Lung (tissue), 12 donors: ENCODE measurements around the gene EML5. TPM values are rescaled to one million over a fixed set of nuclear protein-coding genes. Genes with fewer than 3 reads are reported as not detected.

Experiments
- ATAC-seq: fragments of 200-7000 bp; cut with Tn5 transposase; one replicate; pipeline ENCODE4 v1.9.1; 2020; ENCODE audit warnings: moderate number of reproducible peaks; ENCODE audit not compliant: insufficient read depth, low FRiP score
- DNase-seq, 3 donors: peaks; one replicate each; pipeline ENCODE4 v3.0.0-alpha.2; 2013 to 2017
- H3K27ac ChIP-seq, 2 donors: one replicate each; pipeline ENCODE4 v1.5.1; 2013; ENCODE audit warnings: mild to moderate bottlenecking in 2 of 2, moderate library complexity in 2 of 2, control low read depth in 1 of 2, inconsistent platforms in 1 of 2, low read depth in 1 of 2, low read length in 1 of 2
- H3K27me3 ChIP-seq, 3 donors: one replicate each; pipeline ENCODE4 v1.5.1; 2013; ENCODE audit warnings: low read length in 2 of 3; ENCODE audit not compliant: control insufficient read depth in 3 of 3, insufficient read depth in 3 of 3
- H3K36me3 ChIP-seq, 4 donors: one replicate each; pipeline ENCODE4 v1.5.1; 2013; ENCODE audit warnings: low read length in 4 of 4, mild to moderate bottlenecking in 1 of 4, moderate library complexity in 1 of 4; ENCODE audit not compliant: control insufficient read depth in 4 of 4, insufficient read depth in 4 of 4
- H3K4me1 ChIP-seq, 5 donors: one replicate each; pipeline ENCODE4 v1.5.1; 2013; ENCODE audit warnings: low read length in 5 of 5, mild to moderate bottlenecking in 2 of 5, moderate library complexity in 1 of 5; ENCODE audit not compliant: control insufficient read depth in 5 of 5, insufficient read depth in 5 of 5
- H3K4me3 ChIP-seq: one replicate; pipeline ENCODE4 v1.5.1; 2013; ENCODE audit warnings: mild to moderate bottlenecking, control low read depth, moderate library complexity
- H3K9ac ChIP-seq, 2 donors: one replicate each; pipeline ENCODE4 v1.5.1; 2013; ENCODE audit warnings: low read length in 2 of 2, control low read depth in 1 of 2; ENCODE audit not compliant: insufficient read depth in 1 of 2
- H3K9me3 ChIP-seq, 4 donors: one replicate each; pipeline ENCODE4 v1.5.1; 2013; ENCODE audit warnings: low read length in 3 of 4, mild to moderate bottlenecking in 1 of 4, moderate library complexity in 1 of 4; ENCODE audit not compliant: control insufficient read depth in 4 of 4, insufficient read depth in 3 of 4
- CTCF ChIP-seq: IDR thresholded peaks from 2 replicates; pipeline ENCODE4 v1.5.1; 2012; ENCODE audit warnings: mild to moderate bottlenecking; ENCODE audit errors: control extremely low read depth, extremely low read depth
- WGBS, 2 donors: extraction: QIAGEN DNeasy Blood & Tissue Kit; methylation state at CpG; one replicate each; pipeline ENCODE4 v1.1.7; 2013; 5-methylcytosine and 5-hydroxymethylcytosine counted together
- polyA plus RNA-seq, 2 donors: library from polyadenylated mRNA; stranded (reverse); fragments of 200-250 nt; gene quantifications; one replicate each; pipeline ENCODE4 v1.2.1, GENCODE V29; 2013
- total RNA-seq, 2 donors: library from RNA; depleted of rRNA in 1 of 2; stranded (reverse); fragments of >200 nt in 1 of 2; gene quantifications; one replicate each; pipeline ENCODE4 v1.2.1, GENCODE V29; 2014 to 2021
- donor health status: control.
- donor health status: control.
- donor health status: Bipolar disorder and iron deficiency.
- donor health status: healthy.
- donor health status: DM: yes; HTN: yes; CAD: no.

The EML5 gene
- total and polyA plus RNA-seq, 4 donors, result 0.31 to 10.2 (median 1.2) TPM

- DNase-seq, result no peak
- no peak overlapping the region for H3K9ac ChIP-seq
- H3K27ac ChIP-seq, result no peak overlapping the region
- H3K27me3 ChIP-seq, result no peaks in the 10 kb centered on the region
- H3K36me3 ChIP-seq, result no peaks in the 10 kb centered on the region
- TF ChIP-seq CTCF, result no peak
- no peaks in the 10 kb centered on the region for H3K4me1 ChIP-seq
- no peak for ATAC-seq
- WGBS, 2 donors, result 74 to 78% methylated on average over 1 of the region's 1 CpG
- no peaks in the 10 kb centered on the region for H3K9me3 ChIP-seq
- no peak overlapping the region for H3K4me3 ChIP-seq
Measured at GRCh38 chr14:88749139-88749538, 43.6 kb downstream of the EML5 start.

DNA sequence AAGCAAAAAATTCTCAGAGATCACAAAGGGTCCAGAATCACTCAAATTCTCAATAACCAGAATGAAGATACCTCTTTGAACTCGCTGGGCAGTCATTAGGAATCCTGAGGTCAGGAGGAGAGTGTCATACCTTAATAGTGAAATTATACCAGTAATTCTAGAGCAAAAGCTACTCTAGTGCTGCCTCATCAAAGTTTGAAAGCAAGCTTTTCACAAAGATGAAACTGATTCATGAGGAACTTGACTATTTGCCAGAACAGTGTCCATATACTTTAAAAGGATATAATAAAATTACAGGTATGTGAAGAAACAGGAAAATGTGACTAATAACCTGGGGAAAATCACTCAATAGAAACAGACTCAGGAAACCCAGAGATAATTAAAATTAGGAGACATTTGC lies 44.5 kb downstream of the EML5 start:
- 86 to 97% methylated on average over 1 of the region's 1 CpG for WGBS, 2 donors
- Histone ChIP-seq H3K27me3 (no peaks in the 10 kb centered on the region), H3K27ac (no peak overlapping the region), H3K4me3 (no peak overlapping the region), H3K36me3 (no peaks in the 10 kb centered on the region), H3K9me3 (no peaks in the 10 kb centered on the region), H3K4me1 (no peaks in the 10 kb centered on the region), H3K9ac (no peak overlapping the region)
- no peak for TF ChIP-seq CTCF
- no peak for DNase-seq
- no peak for ATAC-seq

DNA sequence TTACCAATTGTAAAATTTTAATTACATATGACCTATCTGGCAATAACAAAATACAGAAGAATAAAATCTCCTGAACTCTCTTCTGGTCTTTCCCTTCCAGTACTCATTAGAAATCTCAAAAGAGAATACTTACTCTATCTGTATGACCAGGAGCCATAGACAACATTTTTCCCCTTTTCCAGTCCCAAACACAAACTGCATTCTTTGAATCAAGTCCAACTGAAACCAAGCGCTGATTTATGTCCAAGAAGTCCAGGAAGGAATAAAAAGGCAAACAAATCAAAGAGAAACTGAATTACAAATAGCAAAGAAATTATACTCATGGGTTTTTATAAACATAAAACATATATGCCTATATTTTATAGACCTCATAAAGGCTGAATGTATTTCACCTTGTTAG lies 46.7 kb downstream of the EML5 start:
- ATAC-seq, result no peak
- Histone ChIP-seq H3K4me1 (no peaks in the 10 kb centered on the region), H3K4me3 (no peak overlapping the region), H3K36me3 (no peaks in the 10 kb centered on the region), H3K27me3 (no peaks in the 10 kb centered on the region), H3K9ac (no peak overlapping the region), H3K9me3 (no peaks in the 10 kb centered on the region), H3K27ac (no peak overlapping the region)
- peak in 2 of 3 donors; percentile 6 to 10 for DNase-seq
- TF ChIP-seq CTCF, result no peak
- WGBS, 2 donors, result 44 to 77% methylated on average over 1 of the region's 1 CpG

- 94 to 98% methylated on average over 9 of the region's 9 CpGs for WGBS, 2 donors
- Histone ChIP-seq H3K36me3 (no peaks in the 10 kb centered on the region), H3K4me3 (no peak overlapping the region), H3K27ac (no peak overlapping the region), H3K9me3 (peaks cover 0 to 3% (median under 1%) of the 10 kb centered on the region in 4 donors), H3K9ac (no peak overlapping the region), H3K27me3 (no peaks in the 10 kb centered on the region), H3K4me1 (no peaks in the 10 kb centered on the region)
- no peak for TF ChIP-seq CTCF
- ATAC-seq, result no peak
- DNase-seq, result no peak
Measured at GRCh38 chr14:88737245-88737644, 55.5 kb downstream of the EML5 start.
